ENCODE measurements around the gene CCT7. TPM values are rescaled to one million over a fixed set of nuclear protein-coding genes. Genes with fewer than 3 reads are reported as not detected.
"Not testable (repeated sequence)": the region's sequence is repeated elsewhere in the genome, so short reads cannot be mapped to it uniquely, and the experiment has no call there.

Gene CCT7
- total and polyA plus RNA-seq, 7 donors: 121 to 197 (median 173) TPM

DNA sequence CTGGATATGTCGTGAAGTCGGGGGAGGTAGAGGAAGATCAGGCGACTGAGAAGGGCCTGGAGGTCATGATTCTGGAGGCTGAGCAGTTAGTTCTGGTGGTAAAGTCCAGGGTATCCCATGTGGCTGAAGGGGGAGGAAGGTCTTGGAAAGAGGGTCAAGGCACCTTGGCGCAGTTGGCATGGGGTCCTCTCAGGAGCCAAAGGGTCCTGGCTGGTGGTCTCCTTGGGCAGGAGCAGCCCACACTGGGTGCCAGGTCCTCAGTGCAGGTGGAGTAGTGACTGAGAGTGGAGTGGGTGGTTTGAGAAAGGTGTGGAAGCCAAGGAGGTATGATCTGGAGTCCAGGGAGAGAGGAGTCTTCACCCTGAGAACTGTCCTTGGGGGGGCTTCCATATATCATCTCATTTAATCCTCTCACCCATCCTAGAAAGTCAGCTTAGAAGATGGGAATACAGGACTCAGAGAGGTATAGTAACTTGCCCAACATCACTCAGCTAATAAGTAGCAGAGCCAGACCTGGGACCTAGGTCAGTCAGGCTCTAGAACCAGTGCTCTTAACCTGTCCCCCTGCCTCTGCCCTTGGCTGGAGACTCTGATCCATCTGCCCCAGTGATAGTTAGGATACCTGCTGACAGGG, 25.7 kb downstream of the CCT7 start:
- no peak for DNase-seq
- intact Hi-C loops (cut with DNase I): no loop called here
- Histone ChIP-seq H3K27ac (no peak overlapping the region), H3K27me3 (peaks cover 0 to under 1% (median 0%) of the 10 kb centered on the region in 3 donors), H3K9me3 (no peaks in the 10 kb centered on the region), H3K4me1 (no peaks in the 10 kb centered on the region), H3K36me3 (peaks cover 0 to 2% (median 0%) of the 10 kb centered on the region in 4 donors), H3K4me3 (no peak overlapping the region)
- TF ChIP-seq CTCF (IDR thresholded peaks at IDR 0.05): no peak
- no peak for TF ChIP-seq EP300 (IDR thresholded peaks at IDR 0.05)
- no peak for TF ChIP-seq POLR2A (IDR thresholded peaks at IDR 0.05)
- TF ChIP-seq POLR2AphosphoS5 (IDR thresholded peaks at IDR 0.05): no peak
- 78 to 95% methylated on average over 4 of the region's 4 CpGs for WGBS, 2 donors

DNA sequence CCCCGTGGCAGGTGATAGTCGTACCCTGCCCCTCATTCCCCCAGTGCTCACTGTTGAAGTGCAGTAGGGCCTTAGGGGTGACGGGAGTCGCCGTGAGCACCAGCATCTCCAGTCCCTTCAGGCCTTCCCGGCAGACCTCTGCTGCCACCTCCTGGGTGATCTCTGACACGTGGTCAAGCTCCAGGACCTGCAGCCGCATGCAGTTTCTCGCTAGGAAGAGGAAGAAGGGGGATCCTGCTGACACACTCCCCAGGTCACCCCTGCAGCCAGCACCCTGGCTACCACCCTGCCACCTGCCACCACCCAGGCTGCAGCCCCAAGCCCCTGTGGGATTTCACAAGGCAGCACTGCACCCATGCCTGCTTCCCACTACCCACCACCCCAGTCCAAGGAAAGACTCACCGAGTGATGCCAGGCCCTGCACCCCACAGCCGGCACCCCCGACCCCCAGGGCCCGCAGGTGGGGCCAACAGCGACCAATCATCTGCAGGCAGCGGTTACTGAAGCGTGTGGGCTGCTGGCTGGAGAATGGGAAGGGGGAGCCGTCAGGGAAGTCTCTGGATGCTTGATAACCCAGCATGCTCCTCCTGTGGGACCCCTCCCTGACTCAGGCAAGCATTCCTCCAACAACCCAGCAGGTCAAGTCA, 26.4 kb downstream of the CCT7 start:
- intact Hi-C loops (cut with DNase I): no loop called here
- TF ChIP-seq CTCF (IDR thresholded peaks at IDR 0.05): no peak
- H3K36me3 ChIP-seq: no peaks in the 10 kb centered on the region
- peaks cover 0 to 7% (median 0%) of the 10 kb centered on the region in 3 donors for H3K27me3 ChIP-seq
- no peaks in the 10 kb centered on the region for H3K9me3 ChIP-seq
- WGBS, 2 donors: 56 to 67% methylated on average over 17 of the region's 17 CpGs
- no peak overlapping the region for H3K4me3 ChIP-seq
- DNase-seq: no peak
- H3K4me1 ChIP-seq: no peaks in the 10 kb centered on the region
- H3K27ac ChIP-seq: no peak overlapping the region

DNA sequence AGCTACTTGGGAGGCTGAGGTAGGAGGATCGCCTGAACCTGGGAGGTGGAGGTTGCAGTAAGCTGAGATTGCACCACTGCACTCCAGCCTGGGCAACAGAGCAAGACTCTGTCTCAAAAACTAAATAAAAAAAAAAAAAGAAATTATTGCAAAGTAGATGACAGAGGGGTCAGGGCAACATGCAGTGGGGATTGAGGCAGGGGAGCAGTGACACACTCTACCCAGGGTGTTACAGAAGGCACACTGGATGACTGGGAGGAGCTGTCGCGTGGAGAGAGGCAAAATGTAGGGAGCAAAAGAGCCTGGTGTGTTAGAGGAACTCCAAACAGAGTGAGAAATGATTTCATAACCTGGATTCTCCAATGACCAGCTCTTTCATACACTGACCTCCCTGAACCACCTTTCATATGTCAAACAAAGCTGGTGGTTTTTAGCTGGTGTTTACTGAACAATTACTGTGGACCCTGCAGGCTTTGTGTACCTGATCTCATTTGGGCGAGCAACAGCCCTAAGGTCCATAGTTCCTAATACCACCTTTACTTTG, 28.1 kb downstream of the CCT7 start:
- Histone ChIP-seq H3K4me3 (no peak overlapping the region), H3K36me3 (no peaks in the 10 kb centered on the region), H3K9me3 (no peaks in the 10 kb centered on the region), H3K27me3 (peaks cover 3 to 22% (median 14%) of the 10 kb centered on the region in 3 donors), H3K4me1 (no peaks in the 10 kb centered on the region), H3K27ac (no peak overlapping the region)
- TF ChIP-seq CTCF (IDR thresholded peaks at IDR 0.05) (no peak), POLR2A (IDR thresholded peaks at IDR 0.05) (no peak), EP300 (IDR thresholded peaks at IDR 0.05) (no peak), POLR2AphosphoS5 (IDR thresholded peaks at IDR 0.05) (no peak)
- WGBS, 2 donors: 93 to 95% methylated on average over 4 of the region's 4 CpGs
- intact Hi-C loops (cut with DNase I): no loop called here
- DNase-seq: no peak

GRCh38 chr2:73262691-73263429, 28.8 kb downstream of the CCT7 start:
- DNase-seq; H3K27ac ChIP-seq; H3K9me3 ChIP-seq; H3K36me3 ChIP-seq; H3K4me3 ChIP-seq; intact Hi-C loops (cut with DNase I); H3K4me1 ChIP-seq: not testable (repeated sequence)
- peaks cover 3 to 29% (median 21%) of the 10 kb centered on the region in 3 donors for H3K27me3 ChIP-seq
- WGBS, 2 donors: 95 to 96% methylated on average over 18 of the region's 18 CpGs
